GM23338 (cell line): ENCODE measurements around the gene AJM1. TPM values are rescaled to one million over a fixed set of nuclear protein-coding genes. Genes with fewer than 3 reads are reported as not detected.

Source experiments
- ATAC-seq: fragments of 200-7000 bp; cut with Tn5 transposase; 3 replicates; pipeline ENCODE4 v1.9.1; 2020
- DNase-seq: peaks from one replicate; pipeline ENCODE4 v3.0.0-alpha.2; 2015; ENCODE audit warnings: low spot score
- H2AFZ ChIP-seq: fragments of 200-600 bp; sonication (generic); 2 replicates; pipeline ENCODE4 v1.8.0; 2016; ENCODE audit warnings: antibody characterized with exemption, mild to moderate bottlenecking, moderate library complexity
- H3F3A ChIP-seq: fragments of 200-600 bp; sonication (generic); replicated peaks from 2 replicates; pipeline ENCODE4 v1.8.0; 2017; ENCODE audit warnings: antibody characterized with exemption, mixed run types, low read depth
- H3K27ac ChIP-seq: fragments of 200-600 bp; sonication (generic); 2 replicates; pipeline ENCODE4 v1.6.1; 2016; ENCODE audit warnings: low read depth
- H3K27me3 ChIP-seq: fragments of 200-600 bp; sonication (generic); 2 replicates; pipeline ENCODE4 v1.8.0; 2016; ENCODE audit warnings: mild to moderate bottlenecking, mixed run types, moderate library complexity; ENCODE audit not compliant: insufficient read depth
- H3K36me3 ChIP-seq: fragments of 200-600 bp; sonication (generic); 2 replicates; pipeline ENCODE4 v1.8.0; 2016; ENCODE audit warnings: mild to moderate bottlenecking; ENCODE audit not compliant: insufficient read depth
- H3K4me1 ChIP-seq: fragments of 200-600 bp; sonication (generic); 2 replicates; pipeline ENCODE4 v1.8.0; 2016; ENCODE audit warnings: mild to moderate bottlenecking, moderate library complexity; ENCODE audit not compliant: insufficient read depth
- H3K4me2 ChIP-seq: fragments of 200-600 bp; sonication (generic); 2 replicates; pipeline ENCODE4 v1.7.1; 2017; ENCODE audit warnings: mixed run types
- H3K4me3 ChIP-seq: fragments of 200-600 bp; sonication (generic); 2 replicates; pipeline ENCODE4 v1.6.1; 2016; ENCODE audit warnings: mixed run types
- H3K79me2 ChIP-seq: fragments of 200-600 bp; sonication (generic); replicated peaks from 2 replicates; pipeline ENCODE4 v1.8.0; 2017; ENCODE audit warnings: mild to moderate bottlenecking; ENCODE audit not compliant: insufficient read depth
- H3K9me2 ChIP-seq: fragments of 200-600 bp; sonication (generic); 2 replicates; pipeline ENCODE4 v1.8.0; 2017; ENCODE audit not compliant: insufficient read depth
- H4K20me1 ChIP-seq: fragments of 200-600 bp; sonication (generic); replicated peaks from 2 replicates; pipeline ENCODE4 v1.8.0; 2017; ENCODE audit warnings: mild to moderate bottlenecking; ENCODE audit not compliant: insufficient read depth
- H3K27ac Mint-ChIP-seq: 2 replicates; pipeline ENCODE4 v1.8.0; 2020; ENCODE audit warnings: inconsistent platforms, mild to moderate bottlenecking, moderate library complexity, mixed read lengths
- H3K27me3 Mint-ChIP-seq: 3 replicates; pipeline ENCODE4 v1.8.0; 2022; ENCODE audit warnings: low read depth, mild to moderate bottlenecking, moderate library complexity, mixed read lengths, inconsistent platforms; ENCODE audit not compliant: insufficient read depth, poor library complexity
- H3K36me3 Mint-ChIP-seq: 3 replicates; pipeline ENCODE4 v1.8.0; 2021; ENCODE audit warnings: low read depth, mild to moderate bottlenecking, inconsistent platforms, moderate library complexity, mixed read lengths
- H3K4me1 Mint-ChIP-seq: 3 replicates; pipeline ENCODE4 v1.8.0; 2020; ENCODE audit warnings: mild to moderate bottlenecking, inconsistent platforms, mixed read lengths
- H3K4me3 Mint-ChIP-seq: 3 replicates; pipeline ENCODE4 v1.8.0; 2021; ENCODE audit warnings: moderate library complexity, mild to moderate bottlenecking, inconsistent platforms, mixed read lengths
- H3K9me3 Mint-ChIP-seq: 3 replicates; pipeline ENCODE4 v1.8.0; 2020; ENCODE audit warnings: moderate library complexity, mild to moderate bottlenecking, inconsistent platforms, mixed read lengths
- CTCF ChIP-seq, 2 experiments: fragments of 200-600 bp in 1 of 2; sonication (generic) in 1 of 2; conservative IDR thresholded peaks; 2 replicates each; pipeline versions ENCODE4 v1.5.1 to v1.6.1; 2016 to 2017; ENCODE audit warnings: antibody characterized with exemption in 2 of 2, low read depth in 2 of 2, mild to moderate bottlenecking in 2 of 2, moderate library complexity in 1 of 2
- EZH2phosphoT487 ChIP-seq: fragments of 200-600 bp; sonication (generic); IDR thresholded peaks from one replicate; pipeline ENCODE4 v1.8.1; 2018; ENCODE audit warnings: antibody characterized with exemption; ENCODE audit not compliant: unreplicated experiment
- REST ChIP-seq: IDR thresholded peaks from one replicate; pipeline ENCODE4 v1.6.1; 2018; ENCODE audit warnings: antibody characterized with exemption; ENCODE audit not compliant: unreplicated experiment
- ZNF114 ChIP-seq: fragments of 250-450 bp; sonication (Bioruptor Pico); IDR thresholded peaks from 2 replicates; pipeline ENCODE4 v1.5.0; 2020; ENCODE audit warnings: mild to moderate bottlenecking, moderate library complexity
- ZNF331 ChIP-seq: fragments of 250-450 bp; sonication (Bioruptor Pico); IDR thresholded peaks from 2 replicates; pipeline ENCODE4 v1.5.0; 2020; ENCODE audit warnings: low read depth, mild to moderate bottlenecking, moderate library complexity
- polyA plus RNA-seq: library from polyadenylated mRNA; unstranded; fragments of >200 nt; fragmentation: Nextera tagmentation; extraction: Ambion mirVana; gene quantifications from 2 replicates; pipeline ENCODE4 v1.2.1, GENCODE V29; 2016
- total RNA-seq: library from RNA; depleted of rRNA; stranded (reverse); fragments of >200 nt; shearing (Covaris generic); gene quantifications from 2 replicates; pipeline ENCODE4 v1.2.3, GENCODE V29; 2014

Gene AJM1
- total and polyA plus RNA-seq, 2 experiments from 2014 or later, result 0.36 to 0.49 TPM

- Mint-ChIP-seq H3K4me1 (no peaks in the 10 kb centered on the region; the same call in 2 of the 3 replicates), H3K27ac (peak overlapping the region; percentile 62; the same call in 1 of the 2 replicates), H3K36me3 (peaks cover 2% of the 10 kb centered on the region; the same call in 2 of the 3 replicates), H3K4me3 (peak overlapping the region; percentile 93), H3K27me3 (peaks cover 26% of the 10 kb centered on the region), H3K9me3 (no peaks in the 10 kb centered on the region)
- no peak overlapping the region for H3K27ac ChIP-seq
- H3K9me2 ChIP-seq, result no peaks in the 10 kb centered on the region
- H3K4me1 ChIP-seq, result no peaks in the 10 kb centered on the region; the same call in 1 of the 2 replicates
- peak overlapping the region; percentile 88 for H3K4me3 ChIP-seq
- peaks cover 10% of the 10 kb centered on the region for H3K27me3 ChIP-seq
- ATAC-seq, result no peak
- no peaks in the 10 kb centered on the region for H3K79me2 ChIP-seq
- 0 out of 2 replicates have a peak, but pooled peaks cover 5% of the 10 kb centered on the region for H3F3A ChIP-seq
- 0 out of 2 replicates have a peak, but pooled peaks cover 3% of the 10 kb centered on the region for H4K20me1 ChIP-seq
- no peaks in the 10 kb centered on the region; the same call in 1 of the 2 replicates for H3K36me3 ChIP-seq
- DNase-seq, result no peak
- no peak overlapping the region for H2AFZ ChIP-seq
- TF ChIP-seq ZNF331 (CRISPR knock-in tag), result no peak
- no peak for TF ChIP-seq REST
- no peak for TF ChIP-seq CTCF (conservative IDR thresholded peaks at IDR 0.05; ENCODE audit: low read depth in 2 of 2)
- no peak for TF ChIP-seq EZH2phosphoT487
- TF ChIP-seq ZNF114 (CRISPR knock-in tag), result no peak
- peak overlapping the region; percentile 86 for H3K4me2 ChIP-seq
Observed at GRCh38 chr9:136849960-136850865, 7.9 kb downstream of the AJM1 start.
